K562 (cell line): ENCODE measurements around the gene ERCC1. TPM values are rescaled to one million over a fixed set of nuclear protein-coding genes. Genes with fewer than 3 reads are reported as not detected.

ENCODE experiments used
- ARHGAP35 ChIP-seq: fragments of 450-650 bp; IDR thresholded peaks from 2 replicates; pipeline ENCODE4 v1.6.1; 2018; ENCODE audit not compliant: partially characterized antibody
- BACH1 ChIP-seq: fragments of 200-800 bp; sonication (Bioruptor generic); IDR thresholded peaks from 2 replicates; pipeline ENCODE4 v1.6.1; 2016; ENCODE audit warnings: missing genetic modification characterization, missing compliant biosample characterization
- ETV5 ChIP-seq: sonication (generic); formaldehyde crosslinking; IDR thresholded peaks from 2 replicates; pipeline ENCODE4 v1.4.0; 2020; ENCODE audit warnings: low read depth, mild to moderate bottlenecking, missing genetic modification reagents
- GATAD2B ChIP-seq: fragments of 450-650 bp; IDR thresholded peaks from 2 replicates; pipeline ENCODE4 v1.6.1; 2017; ENCODE audit warnings: mild to moderate bottlenecking, borderline replicate concordance
- L3MBTL2 ChIP-seq: fragments of 450-650 bp; IDR thresholded peaks from 2 replicates; pipeline ENCODE4 v1.6.1; 2016; ENCODE audit warnings: mild to moderate bottlenecking, moderate library complexity
- NCOA2 ChIP-seq, 2 experiments: fragments of 450-650 bp; IDR thresholded peaks; 2 replicates each; pipeline ENCODE4 v1.6.1; 2018; ENCODE audit warnings: mild to moderate bottlenecking in 2 of 2, moderate library complexity in 1 of 2; ENCODE audit not compliant: partially characterized antibody in 2 of 2
- RBM25 ChIP-seq: fragments of 200-400 bp; formaldehyde crosslinking; IDR thresholded peaks from 2 replicates; pipeline ENCODE4 v1.6.1; 2018; ENCODE audit warnings: low read length, low read depth, moderate library complexity; ENCODE audit not compliant: severe bottlenecking
- SAFB ChIP-seq: fragments of 200-400 bp; formaldehyde crosslinking; IDR thresholded peaks from 2 replicates; pipeline ENCODE4 v1.6.1; 2017; ENCODE audit warnings: low read depth, low read length, borderline replicate concordance
- TBP ChIP-seq: optimal IDR thresholded peaks from 2 replicates; pipeline ENCODE3; 2011; ENCODE audit warnings: low read depth, low read length, improper control_type of control experiment
- U2AF1 ChIP-seq: fragments of 200-400 bp; formaldehyde crosslinking; optimal IDR thresholded peaks from 2 replicates; pipeline ENCODE3; 2017; ENCODE audit warnings: mild to moderate bottlenecking, low read depth, low read length, moderate library complexity
- ZC3H11A ChIP-seq: IDR thresholded peaks from 2 replicates; pipeline ENCODE4 v1.6.1; 2012; ENCODE audit warnings: low read depth, low read length, improper control_type of control experiment
- ZFP36 ChIP-seq: fragments of 150-350 bp; IDR thresholded peaks from 2 replicates; pipeline ENCODE4 v1.6.1; 2018; ENCODE audit warnings: low read length, low read depth; ENCODE audit not compliant: partially characterized antibody
- ZNF165 ChIP-seq: fragments of 250-450 bp; sonication (Bioruptor Pico); IDR thresholded peaks from 2 replicates; pipeline ENCODE4 v1.4.0; 2020; ENCODE audit warnings: borderline replicate concordance
- ZNF232 ChIP-seq: sonication (generic); formaldehyde crosslinking; IDR thresholded peaks from 2 replicates; pipeline ENCODE4 v1.8.0; 2022; ENCODE audit warnings: mild to moderate bottlenecking, missing genetic modification reagents
- ZNF77 ChIP-seq: fragments of 250-450 bp; sonication (Bioruptor Pico); IDR thresholded peaks from 2 replicates; pipeline ENCODE4 v1.5.0; 2020
- polyA plus RNA-seq, 8 experiments: library from polyadenylated mRNA; depleted of rRNA in 4 of 8; stranded (reverse) in 5 of 8; unstranded in 3 of 8; fragments of >200 nt; fragmentation: Nextera tagmentation in 2 of 8; fragmentation: Illumina TruSeq in 1 of 8; extraction: Ambion mirVana in 2 of 8; extraction: Trizol in 1 of 8; gene quantifications; 2 replicates each; pipeline versions ENCODE4 v1.2.1 to v1.2.3, GENCODE V29; 2011 to 2014; ENCODE audit warnings: inconsistent platforms in 1 of 8, missing spikeins in 1 of 8
- total RNA-seq, 7 experiments: library from RNA; depleted of rRNA in 6 of 7; stranded (reverse); fragments of >200 nt in 6 of 7; fragmentation: Illumina TruSeq in 2 of 7; extraction: Trizol in 2 of 7; gene quantifications; 2 replicates each; pipeline versions ENCODE4 v1.2.1 to v1.2.3, GENCODE V29; 2011 to 2021; ENCODE audit warnings: low replicate concordance in 1 of 7
- TF ChIP-seq, protein P1 (sequence below): fragments of 250-450 bp; sonication (Bioruptor Pico); IDR thresholded peaks from 2 replicates; pipeline ENCODE4 v1.5.0; 2020; ENCODE audit warnings: mild to moderate bottlenecking, borderline replicate concordance
- TF ChIP-seq, protein P2 (sequence below): sonication (generic); formaldehyde crosslinking; IDR thresholded peaks from 2 replicates; pipeline ENCODE4 v1.8.0; 2022; ENCODE audit warnings: missing genetic modification reagents, mild to moderate bottlenecking, borderline replicate concordance
- TF ChIP-seq, protein P3 (sequence below), 2 experiments: fragments of 450-650 bp in 1 of 2; sonication (generic) in 1 of 2; formaldehyde crosslinking; conservative IDR thresholded peaks; 2 replicates each; pipeline versions ENCODE4 v1.4.0 to v1.8.1; 2020 to 2022; ENCODE audit warnings: mild to moderate bottlenecking in 1 of 2, missing genetic modification reagents in 1 of 2
- TF ChIP-seq, protein P4 (sequence below): fragments of 450-650 bp; IDR thresholded peaks from 2 replicates; pipeline ENCODE4 v1.6.1; 2016; ENCODE audit warnings: antibody characterized with exemption
- TF ChIP-seq, protein P5 (sequence below), 2 experiments: fragments of 450-650 bp; conservative IDR thresholded peaks; 2 replicates each; pipeline ENCODE4 v1.6.1; 2017; ENCODE audit warnings: mild to moderate bottlenecking in 2 of 2, moderate library complexity in 2 of 2
- TF ChIP-seq, protein P6 (sequence below): fragments of 450-650 bp; formaldehyde crosslinking; IDR thresholded peaks from 2 replicates; pipeline ENCODE4 v1.4.0; 2020; ENCODE audit warnings: mild to moderate bottlenecking

ERCC1 gene
- total and polyA plus RNA-seq, 9 of the 15 experiments (the other 6 are each of a cell fraction or from before 2014, with no cell fraction given): 9.3 to 92.6 (median 60.0) TPM

DNA sequence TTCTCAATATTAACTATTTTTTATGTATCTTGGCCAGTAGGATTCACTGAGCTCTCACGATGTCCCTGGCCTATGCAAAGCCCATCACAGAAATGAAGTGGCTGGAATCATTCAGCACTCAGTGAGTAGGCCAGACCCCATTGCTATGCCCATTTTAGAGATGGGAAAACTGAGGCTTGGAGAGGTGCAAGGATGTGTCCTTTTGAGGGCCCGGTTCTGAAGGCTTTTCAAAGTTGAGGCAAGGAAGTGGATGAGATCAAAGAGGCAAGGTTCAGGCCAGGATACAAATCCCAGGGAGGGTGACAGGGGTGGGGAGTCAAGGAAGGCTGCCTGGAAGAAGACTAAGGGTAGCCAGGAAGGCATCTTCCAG, 18.7 kb upstream of the ERCC1 start (continued):
- no peak for TF ChIP-seq NCOA2 (IDR thresholded peaks at IDR 0.05; ENCODE audit: partially characterized antibody in 2 of 2)
- TF ChIP-seq TBP: no peak
- peak; percentile 96 for TF ChIP-seq ZFP36
- TF ChIP-seq, protein P1, sequence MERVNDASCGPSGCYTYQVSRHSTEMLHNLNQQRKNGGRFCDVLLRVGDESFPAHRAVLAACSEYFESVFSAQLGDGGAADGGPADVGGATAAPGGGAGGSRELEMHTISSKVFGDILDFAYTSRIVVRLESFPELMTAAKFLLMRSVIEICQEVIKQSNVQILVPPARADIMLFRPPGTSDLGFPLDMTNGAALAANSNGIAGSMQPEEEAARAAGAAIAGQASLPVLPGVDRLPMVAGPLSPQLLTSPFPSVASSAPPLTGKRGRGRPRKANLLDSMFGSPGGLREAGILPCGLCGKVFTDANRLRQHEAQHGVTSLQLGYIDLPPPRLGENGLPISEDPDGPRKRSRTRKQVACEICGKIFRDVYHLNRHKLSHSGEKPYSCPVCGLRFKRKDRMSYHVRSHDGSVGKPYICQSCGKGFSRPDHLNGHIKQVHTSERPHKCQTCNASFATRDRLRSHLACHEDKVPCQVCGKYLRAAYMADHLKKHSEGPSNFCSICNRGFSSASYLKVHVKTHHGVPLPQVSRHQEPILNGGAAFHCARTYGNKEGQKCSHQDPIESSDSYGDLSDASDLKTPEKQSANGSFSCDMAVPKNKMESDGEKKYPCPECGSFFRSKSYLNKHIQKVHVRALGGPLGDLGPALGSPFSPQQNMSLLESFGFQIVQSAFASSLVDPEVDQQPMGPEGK (CRISPR knock-in tag): no peak
- TF ChIP-seq ARHGAP35: peak; percentile 17
- TF ChIP-seq RBM25: peak; percentile 99
- TF ChIP-seq, protein P2, sequence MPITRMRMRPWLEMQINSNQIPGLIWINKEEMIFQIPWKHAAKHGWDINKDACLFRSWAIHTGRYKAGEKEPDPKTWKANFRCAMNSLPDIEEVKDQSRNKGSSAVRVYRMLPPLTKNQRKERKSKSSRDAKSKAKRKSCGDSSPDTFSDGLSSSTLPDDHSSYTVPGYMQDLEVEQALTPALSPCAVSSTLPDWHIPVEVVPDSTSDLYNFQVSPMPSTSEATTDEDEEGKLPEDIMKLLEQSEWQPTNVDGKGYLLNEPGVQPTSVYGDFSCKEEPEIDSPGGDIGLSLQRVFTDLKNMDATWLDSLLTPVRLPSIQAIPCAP (CRISPR knock-in tag): no peak
- no peak for TF ChIP-seq ZC3H11A
- TF ChIP-seq ZNF77 (CRISPR knock-in tag): no peak
- no peak for TF ChIP-seq SAFB
- TF ChIP-seq BACH1 (tag): no peak
- no peak for TF ChIP-seq U2AF1
- TF ChIP-seq, protein P3, sequence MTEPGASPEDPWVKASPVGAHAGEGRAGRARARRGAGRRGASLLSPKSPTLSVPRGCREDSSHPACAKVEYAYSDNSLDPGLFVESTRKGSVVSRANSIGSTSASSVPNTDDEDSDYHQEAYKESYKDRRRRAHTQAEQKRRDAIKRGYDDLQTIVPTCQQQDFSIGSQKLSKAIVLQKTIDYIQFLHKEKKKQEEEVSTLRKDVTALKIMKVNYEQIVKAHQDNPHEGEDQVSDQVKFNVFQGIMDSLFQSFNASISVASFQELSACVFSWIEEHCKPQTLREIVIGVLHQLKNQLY (CRISPR knock-in tag; conservative IDR thresholded peaks at IDR 0.05): no peak
- TF ChIP-seq L3MBTL2: no peak; the same call in 1 of the 2 replicates
- TF ChIP-seq, protein P4, sequence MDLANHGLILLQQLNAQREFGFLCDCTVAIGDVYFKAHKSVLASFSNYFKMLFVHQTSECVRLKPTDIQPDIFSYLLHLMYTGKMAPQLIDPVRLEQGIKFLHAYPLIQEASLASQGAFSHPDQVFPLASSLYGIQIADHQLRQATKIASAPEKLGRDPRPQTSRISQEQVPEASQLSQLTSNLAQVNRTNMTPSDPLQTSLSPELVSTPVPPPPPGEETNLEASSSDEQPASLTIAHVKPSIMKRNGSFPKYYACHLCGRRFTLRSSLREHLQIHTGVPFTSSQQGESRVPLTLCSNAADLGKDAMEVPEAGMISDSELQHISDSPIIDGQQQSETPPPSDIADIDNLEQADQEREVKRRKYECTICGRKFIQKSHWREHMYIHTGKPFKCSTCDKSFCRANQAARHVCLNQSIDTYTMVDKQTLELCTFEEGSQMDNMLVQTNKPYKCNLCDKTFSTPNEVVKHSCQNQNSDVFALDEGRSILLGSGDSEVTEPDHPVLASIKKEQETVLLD: no peak
- no peak; the same call in 1 of the 2 replicates for TF ChIP-seq GATAD2B
- TF ChIP-seq, protein P5, sequence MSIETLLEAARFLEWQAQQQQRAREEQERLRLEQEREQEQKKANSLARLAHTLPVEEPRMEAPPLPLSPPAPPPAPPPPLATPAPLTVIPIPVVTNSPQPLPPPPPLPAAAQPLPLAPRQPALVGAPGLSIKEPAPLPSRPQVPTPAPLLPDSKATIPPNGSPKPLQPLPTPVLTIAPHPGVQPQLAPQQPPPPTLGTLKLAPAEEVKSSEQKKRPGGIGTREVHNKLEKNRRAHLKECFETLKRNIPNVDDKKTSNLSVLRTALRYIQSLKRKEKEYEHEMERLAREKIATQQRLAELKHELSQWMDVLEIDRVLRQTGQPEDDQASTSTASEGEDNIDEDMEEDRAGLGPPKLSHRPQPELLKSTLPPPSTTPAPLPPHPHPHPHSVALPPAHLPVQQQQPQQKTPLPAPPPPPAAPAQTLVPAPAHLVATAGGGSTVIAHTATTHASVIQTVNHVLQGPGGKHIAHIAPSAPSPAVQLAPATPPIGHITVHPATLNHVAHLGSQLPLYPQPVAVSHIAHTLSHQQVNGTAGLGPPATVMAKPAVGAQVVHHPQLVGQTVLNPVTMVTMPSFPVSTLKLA (conservative IDR thresholded peaks at IDR 0.05): no peak; a peak in 1 of 4 replicates
- no peak for TF ChIP-seq ZNF165
- TF ChIP-seq, protein P6, sequence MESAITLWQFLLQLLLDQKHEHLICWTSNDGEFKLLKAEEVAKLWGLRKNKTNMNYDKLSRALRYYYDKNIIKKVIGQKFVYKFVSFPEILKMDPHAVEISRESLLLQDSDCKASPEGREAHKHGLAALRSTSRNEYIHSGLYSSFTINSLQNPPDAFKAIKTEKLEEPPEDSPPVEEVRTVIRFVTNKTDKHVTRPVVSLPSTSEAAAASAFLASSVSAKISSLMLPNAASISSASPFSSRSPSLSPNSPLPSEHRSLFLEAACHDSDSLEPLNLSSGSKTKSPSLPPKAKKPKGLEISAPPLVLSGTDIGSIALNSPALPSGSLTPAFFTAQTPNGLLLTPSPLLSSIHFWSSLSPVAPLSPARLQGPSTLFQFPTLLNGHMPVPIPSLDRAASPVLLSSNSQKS (CRISPR knock-in tag): no peak
- TF ChIP-seq ZNF232 (CRISPR knock-in tag): 0 out of 2 replicates have a peak, but pooled peaks have one; percentile 17
- TF ChIP-seq ETV5: no peak
